PC-3 (cell line): Measurements from ENCODE around the gene INSIG1. TPM values are rescaled to one million over a fixed set of nuclear protein-coding genes. Genes with fewer than 3 reads are reported as not detected.

Source experiments
- ATAC-seq: fragments of 200-7000 bp; cut with Tn5 transposase; 2 replicates; pipeline ENCODE4 v1.9.1; 2020; ENCODE audit warnings: mild to moderate bottlenecking, moderate library complexity
- BruUV-seq: library from RNA; stranded (reverse); fragments of 400-500 nt; replicated peaks from 2 replicates; lab custom pipeline; 2021; lab: Mats Ljungman, UMichigan
- CTCF ChIA-PET: fragments of 300-600 bp; sonication (Branson Sonifier 250); formaldehyde crosslinking; loops from one replicate; lab custom pipeline; 2022; ENCODE audit warnings: antibody characterized with exemption; lab: Charles Lee
- POLR2A ChIA-PET: fragments of 300-600 bp; sonication (Branson Sonifier 250); formaldehyde crosslinking; loops from one replicate; lab custom pipeline; 2022; ENCODE audit warnings: antibody characterized with exemption; ENCODE audit not compliant: unreplicated experiment; lab: Charles Lee
- DNase-seq: peaks from one replicate; pipeline ENCODE4 v3.0.0-alpha.2; 2015
- H2AFZ ChIP-seq: fragments of 300-600 bp; sonication (generic); 2 replicates; pipeline ENCODE4 v1.6.0; 2016; ENCODE audit warnings: antibody characterized with exemption, low read length
- H3F3A ChIP-seq: fragments of 300-600 bp; sonication (generic); one replicate; pipeline ENCODE4 v1.6.0; 2017; ENCODE audit warnings: antibody characterized with exemption, low read length, control low read depth, mild to moderate bottlenecking; ENCODE audit not compliant: unreplicated experiment
- H3K27ac ChIP-seq: fragments of 300-600 bp; sonication (generic); 2 replicates; pipeline ENCODE4 v1.5.1; 2016; ENCODE audit warnings: mild to moderate bottlenecking, low read length
- H3K27me3 ChIP-seq: fragments of 300-600 bp; sonication (generic); 2 replicates; pipeline ENCODE4 v1.6.1; 2016; ENCODE audit warnings: low read length, mixed read lengths
- H3K36me3 ChIP-seq: fragments of 300-600 bp; sonication (generic); 2 replicates; pipeline ENCODE4 v1.6.1; 2016; ENCODE audit warnings: low read depth, mixed run types, low read length, mixed read lengths
- H3K4me1 ChIP-seq: fragments of 300-600 bp; sonication (generic); 2 replicates; pipeline ENCODE4 v1.5.1; 2016; ENCODE audit warnings: low read length; ENCODE audit not compliant: insufficient read depth
- H3K4me2 ChIP-seq: fragments of 300-600 bp; sonication (generic); 2 replicates; pipeline ENCODE4 v1.6.0; 2016; ENCODE audit warnings: low read length
- H3K4me3 ChIP-seq: fragments of 300-600 bp; sonication (generic); 2 replicates; pipeline ENCODE4 v1.5.1; 2016; ENCODE audit warnings: mild to moderate bottlenecking, low read length, mixed read lengths
- H3K79me2 ChIP-seq: fragments of 300-600 bp; sonication (generic); 2 replicates; pipeline ENCODE4 v1.6.1; 2017; ENCODE audit warnings: low read length, mixed read lengths
- H3K9ac ChIP-seq: fragments of 300-600 bp; sonication (generic); 2 replicates; pipeline ENCODE4 v1.6.0; 2016; ENCODE audit warnings: mild to moderate bottlenecking, low read length
- H3K9me2 ChIP-seq: fragments of 300-600 bp; sonication (generic); replicated peaks from 2 replicates; pipeline ENCODE4 v1.6.1; 2016; ENCODE audit warnings: mixed run types, low read length, mixed read lengths
- H3K9me3 ChIP-seq: fragments of 300-600 bp; sonication (generic); 2 replicates; pipeline ENCODE4 v1.6.1; 2016; ENCODE audit warnings: low read length, mixed read lengths
- H4K20me1 ChIP-seq: fragments of 300-600 bp; sonication (generic); 2 replicates; pipeline ENCODE4 v1.6.1; 2016; ENCODE audit warnings: low read length, mixed read lengths
- EZH2 ChIP-seq: fragments of 300-600 bp; sonication (generic); IDR thresholded peaks from one replicate; pipeline ENCODE4 v1.6.1; 2017; ENCODE audit warnings: antibody characterized with exemption, mild to moderate bottlenecking, low read length; ENCODE audit not compliant: unreplicated experiment
- EZH2phosphoT487 ChIP-seq: fragments of 300-600 bp; sonication (generic); IDR thresholded peaks from 2 replicates; pipeline ENCODE4 v1.6.1; 2018; ENCODE audit warnings: mild to moderate bottlenecking, antibody characterized with exemption, low read length, borderline replicate concordance
- intact Hi-C: fragments of 100-400 bp; cut with micrococcal nuclease; formaldehyde crosslinking; loops from 2 replicates; pipeline ENCODE4 v1.9.0; 2023
- total RNA-seq: library from RNA; depleted of rRNA; stranded (reverse); fragments of >200 nt; gene quantifications from 2 replicates; pipeline ENCODE4 v1.2.3, GENCODE V29; 2014
- TF ChIP-seq, protein P1 (sequence below): fragments of 300-600 bp; sonication (generic); conservative IDR thresholded peaks from 2 replicates; pipeline ENCODE4 v1.5.1; 2017; ENCODE audit warnings: antibody characterized with exemption, low read depth, mild to moderate bottlenecking, low read length

The INSIG1 gene
- total RNA-seq, 1 experiment from 2014 or later: 83.3 TPM

DNA sequence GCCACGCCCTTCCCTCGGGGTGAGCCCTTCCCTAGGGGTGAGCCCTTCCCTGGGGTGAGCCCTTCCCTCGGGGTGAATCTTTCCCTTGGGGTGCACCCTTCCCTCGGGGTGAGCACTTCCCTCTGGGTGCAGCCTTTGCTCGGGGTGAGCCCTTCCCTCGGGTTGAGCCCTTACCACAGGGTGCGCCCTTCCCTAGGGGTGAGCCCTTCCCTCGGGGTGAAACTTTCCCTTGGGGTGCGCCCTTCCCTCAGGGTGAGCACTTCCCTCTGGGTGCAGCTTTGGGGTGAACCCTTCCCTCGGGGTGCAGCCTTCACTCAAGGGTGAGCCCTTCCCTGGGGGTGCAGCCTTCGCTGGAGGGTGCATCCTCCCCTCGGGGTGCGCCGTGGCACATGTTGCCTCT is 34.6 kb upstream of the INSIG1 start:
- H3K4me3 ChIP-seq: no peak overlapping the region
- DNase-seq: no peak
- POLR2A ChIA-PET: no interaction called here
- BruUV-seq: no TSS peak
- no peaks in the 10 kb centered on the region for H3K9me2 ChIP-seq
- ATAC-seq: no peak
- no peaks in the 10 kb centered on the region for H3K36me3 ChIP-seq
- intact Hi-C loops: no loop called here
- H2AFZ ChIP-seq: no peak overlapping the region
- H3K9me3 ChIP-seq: no peaks in the 10 kb centered on the region
- no peak overlapping the region for H3K9ac ChIP-seq
- peaks cover 1% of the 10 kb centered on the region for H3K4me1 ChIP-seq
- H3K27ac ChIP-seq: no peak overlapping the region
- no peaks in the 10 kb centered on the region for H3K27me3 ChIP-seq
- no peaks in the 10 kb centered on the region for H3K79me2 ChIP-seq
- TF ChIP-seq EZH2phosphoT487: no peak
- TF ChIP-seq EZH2: no peak
- TF ChIP-seq, protein P1, sequence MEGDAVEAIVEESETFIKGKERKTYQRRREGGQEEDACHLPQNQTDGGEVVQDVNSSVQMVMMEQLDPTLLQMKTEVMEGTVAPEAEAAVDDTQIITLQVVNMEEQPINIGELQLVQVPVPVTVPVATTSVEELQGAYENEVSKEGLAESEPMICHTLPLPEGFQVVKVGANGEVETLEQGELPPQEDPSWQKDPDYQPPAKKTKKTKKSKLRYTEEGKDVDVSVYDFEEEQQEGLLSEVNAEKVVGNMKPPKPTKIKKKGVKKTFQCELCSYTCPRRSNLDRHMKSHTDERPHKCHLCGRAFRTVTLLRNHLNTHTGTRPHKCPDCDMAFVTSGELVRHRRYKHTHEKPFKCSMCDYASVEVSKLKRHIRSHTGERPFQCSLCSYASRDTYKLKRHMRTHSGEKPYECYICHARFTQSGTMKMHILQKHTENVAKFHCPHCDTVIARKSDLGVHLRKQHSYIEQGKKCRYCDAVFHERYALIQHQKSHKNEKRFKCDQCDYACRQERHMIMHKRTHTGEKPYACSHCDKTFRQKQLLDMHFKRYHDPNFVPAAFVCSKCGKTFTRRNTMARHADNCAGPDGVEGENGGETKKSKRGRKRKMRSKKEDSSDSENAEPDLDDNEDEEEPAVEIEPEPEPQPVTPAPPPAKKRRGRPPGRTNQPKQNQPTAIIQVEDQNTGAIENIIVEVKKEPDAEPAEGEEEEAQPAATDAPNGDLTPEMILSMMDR: no peak
- H3F3A ChIP-seq: no peaks in the 10 kb centered on the region
- CTCF ChIA-PET: no interaction called here
- no peaks in the 10 kb centered on the region for H4K20me1 ChIP-seq
- no peak overlapping the region for H3K4me2 ChIP-seq

DNA sequence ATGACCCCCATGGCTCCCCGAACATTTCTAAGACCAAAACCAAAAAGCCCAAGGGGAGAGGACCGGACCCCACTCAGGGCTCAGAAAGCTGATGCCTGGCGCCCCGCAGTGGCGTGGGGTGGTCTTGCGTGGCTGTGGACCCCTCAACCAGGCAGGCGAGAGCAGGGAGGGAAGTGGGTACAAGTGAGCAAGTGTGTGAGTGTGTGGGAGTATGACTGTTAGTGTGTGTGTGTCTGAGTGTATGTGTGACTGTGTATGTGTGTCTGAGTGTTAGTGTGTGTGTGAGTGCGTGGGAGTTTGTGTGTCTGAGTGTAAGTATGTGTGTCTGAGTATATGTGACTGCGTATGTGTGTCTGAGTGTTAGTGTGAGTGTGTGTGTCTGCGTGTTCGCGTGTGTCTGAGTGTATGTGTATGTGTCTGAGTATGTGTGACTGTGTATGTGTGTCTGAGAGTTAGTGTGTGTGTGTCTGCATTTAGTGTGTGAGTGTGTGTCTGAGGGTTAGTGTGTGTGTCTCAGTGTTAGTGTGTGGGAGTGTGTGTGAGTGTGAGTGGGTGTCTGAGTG is 34.0 kb upstream of the INSIG1 start:
- POLR2A ChIA-PET: no interaction called here
- DNase-seq (no peak), ATAC-seq (no peak)
- no peak overlapping the region for H3K9ac ChIP-seq
- no peaks in the 10 kb centered on the region for H3K27me3 ChIP-seq
- H3K4me2 ChIP-seq: no peak overlapping the region
- no peaks in the 10 kb centered on the region for H3K9me3 ChIP-seq
- no peaks in the 10 kb centered on the region for H3K79me2 ChIP-seq
- H4K20me1 ChIP-seq: no peaks in the 10 kb centered on the region
- no peaks in the 10 kb centered on the region for H3K36me3 ChIP-seq
- TF ChIP-seq, protein P1: 0 out of 2 replicates have a peak, but pooled peaks have one; percentile 16
- no peak for TF ChIP-seq EZH2phosphoT487
- no peak overlapping the region for H3K27ac ChIP-seq
- CTCF ChIA-PET: no interaction called here
- intact Hi-C loops: no loop called here
- H3K4me1 ChIP-seq: no peaks in the 10 kb centered on the region
- no peak overlapping the region for H2AFZ ChIP-seq
- H3F3A ChIP-seq: no peaks in the 10 kb centered on the region
- H3K4me3 ChIP-seq: no peak overlapping the region
- no peaks in the 10 kb centered on the region for H3K9me2 ChIP-seq
- no TSS peak for BruUV-seq

DNA sequence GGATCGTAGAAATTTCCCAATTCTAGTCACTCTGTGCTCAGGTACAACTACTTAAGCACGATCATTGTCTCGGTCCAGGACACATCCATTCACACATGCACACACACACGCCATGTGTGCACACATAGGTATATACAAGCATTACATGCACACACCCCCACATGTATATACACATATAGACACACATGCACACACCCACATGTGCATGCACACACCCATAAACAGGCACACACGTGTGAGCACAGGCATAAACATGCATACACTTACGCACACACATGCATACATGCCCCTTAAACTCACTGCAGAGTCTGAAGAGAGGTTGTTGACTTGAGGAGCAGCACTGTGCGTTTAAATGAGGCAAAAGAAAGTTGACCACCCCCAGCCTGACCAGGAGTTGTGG is 32.5 kb upstream of the INSIG1 start:
- no peak overlapping the region for H3K27ac ChIP-seq
- no peaks in the 10 kb centered on the region for H4K20me1 ChIP-seq
- no peak for TF ChIP-seq EZH2
- TF ChIP-seq EZH2phosphoT487: no peak
- TF ChIP-seq, protein P1: no peak
- CTCF ChIA-PET: no interaction called here
- H3K9me3 ChIP-seq: no peaks in the 10 kb centered on the region
- POLR2A ChIA-PET: interaction anchor here (0.6 kb wide), 1 partner anchor 485 kb away, joined by 6 read pairs; no protein-coding TSS in a partner anchor
- no peaks in the 10 kb centered on the region for H3K36me3 ChIP-seq
- no peak overlapping the region for H3K4me3 ChIP-seq
- H3K4me1 ChIP-seq: no peaks in the 10 kb centered on the region
- ATAC-seq: no peak
- H2AFZ ChIP-seq: no peak overlapping the region
- no peak overlapping the region for H3K4me2 ChIP-seq
- no peaks in the 10 kb centered on the region for H3F3A ChIP-seq
- H3K79me2 ChIP-seq: no peaks in the 10 kb centered on the region
- no peak overlapping the region for H3K9ac ChIP-seq
- H3K27me3 ChIP-seq: no peaks in the 10 kb centered on the region
- H3K9me2 ChIP-seq: no peaks in the 10 kb centered on the region
- no peak for DNase-seq
- intact Hi-C loops: no loop called here
- no TSS peak for BruUV-seq
